ELF-1 (cell line): ENCODE data around the gene ZFYVE9.
"Not testable (repeated sequence)": the region's sequence is repeated elsewhere in the genome, so short reads cannot be mapped to it uniquely, and the experiment has no call there.

Experiments used
- DNase-seq: peaks from one replicate; pipeline ENCODE4 v3.0.0-alpha.2; 2016; ENCODE audit warnings: low read depth, low spot score

The ZFYVE9 gene

GRCh38 chr1:52190500-52191252 is 48.8 kb downstream of the ZFYVE9 start:
- no peak for DNase-seq

- DNase-seq: no peak
Measured at GRCh38 chr1:52191395-52191965, 49.6 kb downstream of the ZFYVE9 start.

DNA sequence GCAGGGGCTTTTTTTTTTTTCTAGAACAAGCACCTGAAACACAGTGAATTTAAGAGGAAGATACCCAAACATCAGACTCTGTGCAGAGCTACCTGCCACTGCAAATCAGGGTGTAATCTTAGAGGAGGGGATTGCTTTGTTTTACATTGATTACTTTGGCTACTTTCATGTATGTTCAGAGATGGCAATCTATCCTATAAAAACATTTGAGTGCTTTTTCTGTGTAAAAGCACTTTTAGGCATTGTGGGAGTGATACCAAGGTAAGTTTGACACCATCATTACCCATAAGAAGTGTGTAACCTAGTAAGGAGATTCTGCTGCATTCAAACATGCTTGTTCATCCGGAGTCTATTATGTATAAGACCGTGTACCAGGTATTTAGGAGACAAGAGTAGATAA is 50.1 kb downstream of the ZFYVE9 start:
- DNase-seq: no peak

GRCh38 chr1:52192436-52192835 is 50.5 kb downstream of the ZFYVE9 start:
- no peak for DNase-seq

- DNase-seq: no peak
Measured at GRCh38 chr1:52193985-52194384, 52.1 kb downstream of the ZFYVE9 start.

- no peak for DNase-seq
Measured at GRCh38 chr1:52195161-52195560, 53.3 kb downstream of the ZFYVE9 start.

GRCh38 chr1:52203935-52204625 is 62.2 kb downstream of the ZFYVE9 start:
- no peak for DNase-seq

DNA sequence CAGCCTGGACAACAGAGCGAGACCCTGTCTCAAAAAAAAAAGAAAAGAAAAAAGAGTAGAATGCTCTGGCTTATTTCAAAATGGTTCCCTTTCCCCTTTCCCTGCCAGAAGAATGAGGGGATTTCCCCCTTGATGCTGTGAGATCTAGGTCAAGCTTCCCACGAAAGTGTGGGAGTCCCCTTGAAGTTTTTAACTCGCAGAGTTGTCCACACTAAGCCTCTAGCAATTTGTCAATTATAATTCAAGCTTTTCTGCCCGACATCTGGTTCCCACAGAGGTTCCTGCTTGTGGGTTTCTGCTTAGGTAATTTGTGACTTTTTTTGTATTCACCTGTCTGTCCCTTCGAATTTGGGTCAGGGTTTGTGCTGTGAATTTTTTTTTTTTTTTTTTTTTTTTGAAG is 62.8 kb downstream of the ZFYVE9 start:
- DNase-seq: no peak

GRCh38 chr1:52206686-52207085 is 64.8 kb downstream of the ZFYVE9 start:
- DNase-seq: not testable (repeated sequence)

GRCh38 chr1:52209429-52209828 is 67.5 kb downstream of the ZFYVE9 start:
- DNase-seq: no peak

DNA sequence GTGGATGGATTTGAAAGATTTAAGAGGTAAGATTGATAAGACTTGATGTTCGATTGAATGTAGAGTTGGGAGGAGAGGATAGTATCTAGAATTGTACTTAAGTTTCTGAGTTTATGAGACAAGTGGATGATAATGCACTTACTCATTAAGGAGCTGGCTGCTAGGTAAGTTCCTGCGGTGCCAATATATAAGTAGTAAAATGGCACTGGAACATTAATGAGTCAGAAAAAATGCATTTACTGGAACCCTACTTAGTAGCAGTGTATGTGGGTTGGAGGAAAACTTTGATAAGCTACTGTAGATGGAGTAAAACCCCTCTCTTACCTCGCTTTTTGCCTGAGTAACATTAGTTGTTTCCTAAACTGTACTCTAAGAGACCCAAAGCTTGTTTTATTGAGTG is 68.2 kb downstream of the ZFYVE9 start:
- DNase-seq: no peak

DNA sequence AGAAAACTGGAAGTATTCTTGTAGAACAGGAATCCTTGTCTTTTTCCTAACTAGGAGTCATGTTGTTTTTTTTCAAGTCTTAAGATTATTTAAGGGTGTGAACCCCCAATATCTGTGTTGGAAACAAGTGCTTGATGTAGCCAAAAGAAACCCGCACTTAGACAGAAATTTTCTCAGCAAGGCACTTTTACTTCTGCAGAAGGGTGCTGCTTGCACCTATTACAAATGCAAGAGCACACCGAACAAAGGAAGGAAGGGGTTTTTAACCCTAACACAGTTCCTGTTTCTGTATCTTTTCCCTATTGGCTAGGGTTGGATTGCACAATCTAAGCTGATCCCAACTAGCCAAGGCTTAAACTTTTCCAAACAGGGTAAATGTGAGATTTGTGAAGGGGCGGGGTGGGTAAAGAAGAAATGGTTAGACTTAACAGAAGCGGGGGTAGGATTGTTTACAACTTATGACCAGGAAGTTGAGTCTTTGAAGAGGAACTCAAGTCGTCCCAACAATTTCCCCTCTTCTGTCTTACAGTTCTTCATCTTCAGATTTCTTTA is 75.1 kb downstream of the ZFYVE9 start:
- no peak for DNase-seq

- no peak for DNase-seq
Measured at GRCh38 chr1:52225174-52225573, 83.3 kb downstream of the ZFYVE9 start.

DNA sequence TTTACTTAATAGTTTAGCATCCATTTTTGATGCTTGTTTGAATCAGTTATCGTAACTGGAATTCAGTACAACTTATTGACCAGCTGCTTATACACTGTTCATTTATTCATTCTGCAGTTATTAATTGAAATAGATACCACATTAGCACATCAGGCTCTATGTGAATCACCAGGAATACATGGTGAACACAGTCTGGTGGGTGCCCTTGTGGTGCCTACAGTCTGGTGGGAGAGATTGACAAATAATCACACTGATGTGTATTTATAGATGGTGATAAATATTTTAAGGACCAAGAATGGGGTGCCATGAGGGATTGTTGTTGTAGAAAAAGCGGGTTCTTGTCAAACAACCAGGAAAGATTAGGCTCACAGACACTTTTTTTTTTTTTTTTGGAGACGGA is 87.6 kb downstream of the ZFYVE9 start:
- no peak for DNase-seq

- DNase-seq: no peak
Measured at GRCh38 chr1:52233463-52233862, 91.6 kb downstream of the ZFYVE9 start.

DNA sequence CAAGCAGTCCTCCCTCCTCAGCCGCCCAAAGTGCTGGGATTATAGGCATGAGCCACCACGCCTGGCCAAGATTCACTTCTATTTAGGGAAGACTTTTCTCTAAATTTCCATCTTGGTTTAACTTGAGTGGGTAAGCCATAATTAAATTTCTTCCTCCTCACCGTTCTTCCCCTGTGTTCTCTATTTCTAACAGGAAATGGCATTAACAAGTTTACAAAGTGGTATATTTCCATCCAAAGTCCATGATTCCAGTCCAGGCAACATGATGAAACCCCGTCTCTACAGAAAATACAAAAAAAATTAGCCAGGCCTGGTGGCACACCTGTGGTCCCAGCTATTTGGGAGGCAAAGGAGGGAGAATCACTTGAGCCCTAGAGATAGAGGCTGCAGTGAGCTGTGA is 92.1 kb downstream of the ZFYVE9 start:
- DNase-seq: no peak

- no peak for DNase-seq
Measured at GRCh38 chr1:52234708-52235107, 92.8 kb downstream of the ZFYVE9 start.

GRCh38 chr1:52235646-52236045 is 93.8 kb downstream of the ZFYVE9 start:
- no peak for DNase-seq

DNA sequence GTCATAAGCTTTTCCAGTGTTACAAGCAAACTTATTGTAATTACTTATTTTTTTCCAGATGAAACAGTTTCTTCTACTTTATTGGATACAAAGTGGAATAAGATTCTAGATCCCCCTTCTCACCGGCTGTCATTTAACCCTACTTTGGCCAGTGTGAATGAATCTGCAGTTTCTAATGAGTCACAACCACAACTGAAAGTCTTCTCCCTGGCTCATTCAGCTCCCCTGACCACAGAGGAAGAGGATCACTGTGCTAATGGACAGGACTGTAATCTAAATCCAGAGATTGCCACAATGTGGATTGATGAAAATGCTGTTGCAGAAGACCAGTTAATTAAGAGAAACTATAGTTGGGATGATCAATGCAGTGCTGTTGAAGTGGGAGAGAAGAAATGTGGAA is 95.5 kb downstream of the ZFYVE9 start:
- no peak for DNase-seq

- DNase-seq: no peak
Measured at GRCh38 chr1:52238474-52238873, 96.6 kb downstream of the ZFYVE9 start.

DNA sequence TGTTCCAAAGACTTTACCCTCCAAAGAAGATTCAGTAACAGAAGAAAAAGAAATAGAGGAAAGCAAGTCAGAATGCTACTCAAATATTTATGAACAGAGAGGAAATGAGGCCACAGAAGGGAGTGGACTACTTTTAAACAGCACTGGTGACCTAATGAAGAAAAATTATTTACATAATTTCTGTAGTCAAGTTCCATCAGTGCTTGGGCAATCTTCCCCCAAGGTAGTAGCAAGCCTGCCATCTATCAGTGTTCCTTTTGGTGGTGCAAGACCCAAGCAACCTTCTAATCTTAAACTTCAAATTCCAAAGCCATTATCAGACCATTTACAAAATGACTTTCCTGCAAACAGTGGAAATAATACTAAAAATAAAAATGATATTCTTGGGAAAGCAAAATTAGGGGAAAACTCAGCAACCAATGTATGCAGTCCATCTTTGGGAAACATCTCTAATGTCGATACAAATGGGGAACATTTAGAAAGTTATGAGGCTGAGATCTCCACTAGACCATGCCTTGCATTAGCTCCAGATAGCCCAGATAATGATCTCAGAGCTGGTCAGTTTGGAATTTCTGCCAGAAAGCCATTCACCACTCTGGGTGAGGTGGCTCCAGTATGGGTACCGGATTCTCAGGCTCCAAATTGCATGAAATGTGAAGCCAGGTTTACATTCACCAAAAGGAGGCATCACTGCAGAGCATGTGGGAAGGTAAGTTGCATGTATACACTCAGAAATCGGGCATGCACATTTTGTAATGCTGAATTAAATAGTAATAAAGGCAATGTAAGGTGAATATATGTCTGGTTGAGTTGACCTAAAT is 97.2 kb downstream of the ZFYVE9 start:
- no peak for DNase-seq

DNA sequence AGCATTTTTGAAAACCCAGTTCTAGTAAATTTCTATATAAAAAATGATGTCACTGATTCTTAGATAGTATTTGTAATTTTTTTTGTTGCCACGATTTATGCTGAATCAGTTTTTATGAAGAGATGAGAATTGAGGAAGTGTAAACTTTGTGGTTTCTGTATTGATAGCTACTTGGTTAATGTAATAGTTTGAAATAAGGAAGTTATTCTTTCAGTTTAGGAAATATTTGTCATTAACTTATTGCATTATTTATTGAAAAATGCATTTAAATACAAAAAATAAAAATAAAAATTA is 97.8 kb downstream of the ZFYVE9 start:
- no peak for DNase-seq
